Dermis microvascular lymphatic vessel endothelial cell (primary cell): ENCODE results near the gene SSBP4. TPM values are rescaled to one million over a fixed set of nuclear protein-coding genes. Genes with fewer than 3 reads are reported as not detected.

ENCODE experiments used
- DNase-seq, 2 donors: peaks; one replicate each; pipeline versions ENCODE4 v3.0.0 to v3.0.0-alpha.2; 2010; ENCODE audit warnings: low read depth in 2 of 2
- total RNA-seq: library from RNA; depleted of rRNA; stranded (reverse); fragments of >200 nt; gene quantifications from 2 replicates; pipeline ENCODE4 v1.2.1, GENCODE V29; 2014

The SSBP4 gene
- total RNA-seq, 1 donor from 2014 or later = 33.9 TPM

DNA sequence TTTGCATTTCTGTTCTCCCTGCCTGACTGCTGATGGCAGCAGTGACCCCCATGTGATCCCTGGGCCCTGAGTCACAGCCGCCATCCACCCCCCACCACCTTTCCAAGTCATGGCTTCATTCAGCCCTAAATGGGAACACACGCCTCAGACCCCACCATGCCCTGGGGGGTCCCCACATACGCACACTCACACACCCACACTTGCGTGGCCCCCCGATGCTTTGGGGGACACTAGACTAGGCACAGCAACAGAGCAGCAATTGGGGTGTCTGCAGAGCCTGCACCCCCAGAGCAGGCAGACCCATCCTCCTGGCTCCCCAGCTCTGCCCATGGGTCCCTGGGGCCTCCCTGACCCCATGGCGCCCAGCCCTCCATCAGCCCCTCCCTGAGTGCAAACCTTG is 24.2 kb downstream of the SSBP4 start:
- no peak for DNase-seq

DNA sequence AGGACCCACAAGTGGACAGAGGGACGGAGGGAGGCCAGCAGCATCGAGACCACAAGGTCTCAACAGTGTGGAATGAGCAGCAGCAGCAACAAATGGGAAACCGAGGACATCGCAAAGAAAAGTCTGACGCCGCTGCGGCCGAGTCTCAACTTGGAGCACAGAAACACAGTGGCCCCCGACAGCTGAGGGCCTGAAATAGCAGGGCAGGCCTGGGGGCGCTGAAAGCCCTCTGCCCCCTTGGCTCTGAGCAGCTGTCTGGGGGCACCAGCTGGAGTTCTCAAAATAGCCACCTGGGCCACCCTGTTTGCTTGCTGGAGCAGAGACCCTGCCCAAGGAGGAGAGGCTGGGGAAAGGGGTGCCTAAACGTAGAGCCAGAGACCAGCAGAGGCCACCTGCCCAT is 24.6 kb downstream of the SSBP4 start:
- DNase-seq = no peak

DNA sequence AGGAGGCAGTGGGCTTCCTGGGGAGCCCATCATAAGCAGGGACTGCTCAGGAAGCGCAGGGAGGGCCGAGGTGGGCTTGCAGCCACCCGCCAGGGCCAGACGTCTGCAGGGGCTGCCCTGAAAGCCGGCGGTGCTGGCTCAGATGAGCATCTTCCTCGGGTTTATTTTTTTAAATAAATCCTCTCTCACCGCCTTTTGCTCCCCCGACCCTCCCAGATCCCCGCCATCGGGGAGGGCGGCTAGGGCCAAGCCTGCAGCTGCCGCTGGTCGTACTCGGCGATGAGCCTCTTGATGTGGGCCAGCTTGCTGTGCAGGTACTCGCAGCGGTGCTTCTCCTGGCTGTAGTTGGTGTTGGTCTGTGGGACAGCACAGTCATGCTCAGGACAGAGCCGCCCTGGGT is 25.3 kb downstream of the SSBP4 start:
- no peak for DNase-seq

DNA sequence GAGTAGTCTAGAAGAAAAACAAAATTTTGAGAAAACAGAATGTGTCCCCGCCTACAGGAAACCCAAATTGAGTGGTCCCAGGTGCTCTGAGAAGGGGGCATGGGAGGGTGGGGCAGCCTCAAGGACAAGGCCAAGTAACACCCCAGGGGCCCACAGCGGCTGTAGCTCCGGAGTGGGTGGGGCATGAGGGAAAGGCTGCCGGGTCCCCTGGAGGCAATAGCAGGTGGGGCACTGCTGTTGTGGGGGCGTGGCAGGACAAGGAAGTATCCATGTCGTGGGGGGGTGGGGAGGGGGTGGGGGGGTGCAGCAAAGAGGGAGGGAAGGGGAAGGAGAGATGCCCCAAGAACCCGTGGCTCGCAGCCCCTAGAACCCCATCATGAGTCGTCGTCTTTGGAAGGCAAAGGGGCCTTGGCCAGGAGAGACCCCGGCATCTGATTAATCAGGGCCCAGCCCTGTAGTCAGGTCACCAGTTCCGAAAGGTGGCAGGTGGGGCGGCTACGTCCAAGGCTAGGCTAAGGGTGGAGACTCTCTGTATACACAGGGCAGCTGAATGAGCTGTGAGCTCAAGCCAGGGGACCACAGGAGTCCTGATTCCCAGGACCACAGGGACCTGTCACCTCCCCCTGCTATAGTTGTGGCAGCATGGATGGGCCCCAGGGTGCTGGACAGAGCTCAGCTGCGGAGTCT is 26.2 kb downstream of the SSBP4 start:
- no peak for DNase-seq

DNA sequence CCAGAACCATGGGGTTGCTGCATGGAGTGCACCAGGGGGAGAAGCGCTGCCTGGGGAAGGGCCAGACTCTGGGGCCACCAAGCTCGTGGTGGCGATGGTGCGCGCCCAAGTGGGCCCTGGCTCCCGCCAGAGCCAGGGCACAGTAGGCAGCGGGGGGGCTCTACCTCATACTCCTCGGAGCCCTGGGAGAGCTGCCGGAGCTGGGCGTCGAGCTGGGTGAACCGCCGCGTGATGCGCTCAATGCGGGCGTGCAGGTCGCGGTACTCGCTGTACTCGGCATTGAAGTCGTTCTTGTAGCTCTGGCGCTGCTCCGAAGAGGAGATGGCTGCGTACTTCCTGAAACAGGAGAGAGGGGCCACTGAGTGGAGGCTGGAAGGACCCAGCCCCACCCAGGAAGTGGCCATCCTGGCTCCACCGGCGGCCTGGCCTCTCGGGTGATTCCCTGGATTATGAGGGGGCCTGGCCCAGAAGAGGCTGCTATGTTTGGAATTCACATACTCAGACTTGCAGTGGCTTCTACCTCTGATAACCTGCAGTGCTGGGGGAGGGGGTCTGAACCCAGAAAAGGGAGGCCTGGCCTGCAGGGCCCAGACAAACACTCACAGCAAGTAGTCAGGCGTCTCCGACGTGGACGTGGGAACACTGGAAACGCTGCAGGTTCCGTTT is 27.1 kb downstream of the SSBP4 start:
- no peak for DNase-seq

DNA sequence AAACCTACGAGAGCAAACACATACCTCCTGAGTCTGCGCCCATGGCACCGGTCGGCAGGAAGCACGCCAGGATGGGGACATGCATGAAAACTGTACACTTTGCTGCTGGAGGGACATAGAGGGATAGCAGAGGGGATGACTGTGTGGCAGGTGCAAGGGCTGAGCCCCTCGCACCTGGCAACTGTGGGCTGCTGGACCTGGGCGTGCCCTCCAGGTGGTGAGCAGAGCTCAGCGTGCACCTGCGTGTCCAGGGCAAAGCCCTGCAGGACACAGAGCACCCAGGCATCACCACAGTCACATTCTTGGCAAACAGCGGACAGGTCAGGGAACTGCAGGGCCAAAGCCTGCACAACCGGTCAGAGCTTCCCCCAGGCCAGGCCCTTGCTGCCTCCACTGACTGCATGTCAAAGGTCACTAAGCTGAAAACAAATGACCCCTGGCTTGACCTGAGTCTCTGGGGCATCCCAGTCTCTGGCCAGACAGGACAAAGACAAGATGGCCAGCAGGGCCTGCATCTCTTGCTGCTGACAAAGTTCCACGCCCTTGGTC is 27.7 kb downstream of the SSBP4 start:
- DNase-seq = no peak

DNA sequence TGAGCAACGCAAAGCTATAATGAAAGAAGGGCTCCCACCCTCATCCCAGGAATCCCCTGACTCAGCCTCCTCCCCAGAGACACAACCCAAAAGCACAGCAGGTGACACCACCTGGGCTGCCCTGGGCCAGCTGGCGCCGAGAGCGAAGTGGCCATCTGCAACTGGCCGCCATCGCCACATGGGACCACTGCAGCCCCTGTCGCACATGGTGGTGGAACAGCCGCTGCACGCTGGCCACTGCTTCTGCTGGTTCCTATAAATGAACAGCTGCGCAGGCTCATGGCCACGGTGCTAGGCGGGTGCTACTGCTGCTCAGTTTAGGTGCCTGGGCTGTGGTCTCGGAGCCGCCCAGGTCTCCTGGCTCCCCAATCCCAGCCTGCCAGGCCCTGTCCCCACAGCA is 30.4 kb downstream of the SSBP4 start:
- DNase-seq = no peak

DNA sequence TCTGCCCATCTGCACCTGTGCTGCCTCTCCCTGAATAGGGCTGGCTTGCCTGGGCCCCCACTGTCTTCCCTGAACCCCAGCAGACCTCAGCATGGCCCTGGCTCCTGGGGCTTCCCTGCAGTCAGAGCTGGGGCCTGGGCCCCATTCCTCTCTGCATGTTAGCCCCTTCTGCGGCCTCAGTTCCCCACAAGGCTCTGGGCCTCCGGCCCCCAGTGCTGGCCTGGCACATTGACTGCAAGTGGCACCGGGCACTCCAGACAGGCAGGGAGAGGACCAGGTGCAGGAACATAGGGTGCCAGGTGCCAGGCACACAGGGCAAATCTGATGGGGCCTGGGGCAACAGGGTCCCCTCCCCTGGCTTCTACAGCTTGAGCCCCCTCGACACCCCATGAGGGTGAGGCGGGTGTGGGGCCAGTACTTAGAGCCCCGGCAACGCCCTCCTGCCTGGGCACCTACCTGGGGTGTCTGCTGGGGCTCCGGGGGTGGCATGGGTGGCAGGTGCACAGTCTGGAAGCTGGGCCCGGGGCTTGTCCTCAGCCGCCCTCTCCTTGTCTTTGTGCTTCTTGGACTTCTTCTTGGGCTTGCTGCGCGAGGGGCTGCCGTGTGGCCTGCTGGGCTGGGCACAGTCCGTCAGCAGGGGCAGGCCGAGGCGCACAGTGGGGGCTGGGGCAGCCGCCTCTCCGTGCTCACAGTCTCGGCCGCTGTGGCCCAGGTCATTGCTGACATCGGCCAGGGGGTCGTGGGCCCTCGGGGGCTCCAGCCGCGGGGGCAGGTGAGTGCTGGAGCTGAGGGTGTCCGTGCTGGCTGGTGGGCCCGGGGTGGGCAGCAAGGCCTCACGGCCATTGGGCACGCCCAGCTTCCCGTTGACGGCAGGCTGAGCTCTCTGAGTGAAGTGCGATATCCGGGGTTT is 31.1 kb downstream of the SSBP4 start:
- no peak for DNase-seq

DNA sequence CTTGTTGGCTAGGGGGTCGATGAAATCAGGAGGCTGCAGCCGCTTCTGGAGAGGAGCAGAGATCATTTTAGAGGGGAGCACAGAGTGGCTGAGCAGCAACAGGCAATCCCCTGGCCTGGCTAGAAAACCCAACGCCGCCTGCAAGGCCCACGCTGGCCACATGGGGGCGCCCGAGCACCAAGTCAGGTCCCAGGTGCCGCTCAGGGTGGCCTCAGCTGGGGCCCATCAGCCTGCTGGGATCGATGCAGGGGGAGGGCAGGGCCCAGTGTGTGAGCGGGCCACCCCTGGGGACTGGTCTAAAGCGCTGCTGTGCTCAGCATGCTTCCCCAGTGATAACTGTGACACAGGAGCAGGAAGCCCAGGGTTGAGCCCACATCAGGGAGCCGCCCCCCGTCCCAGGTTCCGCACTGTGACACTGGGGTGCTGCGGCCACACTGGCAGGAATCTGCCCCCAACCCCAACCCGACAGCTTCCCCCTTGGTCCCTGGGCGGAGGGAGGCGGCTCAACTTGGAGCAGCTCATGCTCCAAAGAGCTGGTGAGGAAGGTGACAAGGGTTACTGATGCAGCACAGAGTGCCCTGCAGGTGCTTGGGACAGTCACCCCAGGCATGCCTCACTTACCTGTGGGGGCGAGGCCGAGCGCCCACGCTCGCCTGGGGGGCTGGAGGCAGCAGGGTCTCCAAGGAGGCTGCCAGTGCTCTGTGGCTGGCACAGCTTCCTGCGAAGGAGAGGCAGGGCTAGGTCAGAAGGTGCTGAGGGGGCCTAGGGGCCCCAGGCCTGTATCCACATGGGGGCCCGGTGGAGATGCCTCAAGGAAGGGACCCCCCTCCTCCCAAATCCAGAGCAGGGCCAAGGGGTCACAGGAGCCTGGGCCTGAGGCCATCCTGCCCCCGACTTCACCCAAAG is 32.0 kb downstream of the SSBP4 start:
- DNase-seq = peak in 1 of 2 donors; percentile 63

DNA sequence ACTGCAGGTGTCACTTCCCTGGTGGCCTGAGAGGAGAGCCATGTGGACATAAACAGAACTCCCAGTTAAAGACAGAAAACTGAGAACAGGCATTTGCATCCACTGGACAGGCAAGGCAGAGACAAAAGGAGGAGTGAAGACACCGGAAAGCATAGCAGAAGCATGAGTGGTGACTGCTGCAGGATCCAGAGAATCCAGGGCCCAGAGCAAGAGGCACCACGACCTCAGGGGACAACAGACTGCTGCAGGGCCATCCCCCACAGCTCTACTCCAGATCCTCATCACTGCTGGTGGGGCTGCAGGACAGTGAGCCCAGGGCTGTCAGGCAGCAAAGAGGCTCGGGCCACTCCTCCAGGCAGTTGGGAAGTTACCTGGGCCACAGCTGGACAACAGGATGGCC is 33.2 kb downstream of the SSBP4 start:
- no peak for DNase-seq

DNA sequence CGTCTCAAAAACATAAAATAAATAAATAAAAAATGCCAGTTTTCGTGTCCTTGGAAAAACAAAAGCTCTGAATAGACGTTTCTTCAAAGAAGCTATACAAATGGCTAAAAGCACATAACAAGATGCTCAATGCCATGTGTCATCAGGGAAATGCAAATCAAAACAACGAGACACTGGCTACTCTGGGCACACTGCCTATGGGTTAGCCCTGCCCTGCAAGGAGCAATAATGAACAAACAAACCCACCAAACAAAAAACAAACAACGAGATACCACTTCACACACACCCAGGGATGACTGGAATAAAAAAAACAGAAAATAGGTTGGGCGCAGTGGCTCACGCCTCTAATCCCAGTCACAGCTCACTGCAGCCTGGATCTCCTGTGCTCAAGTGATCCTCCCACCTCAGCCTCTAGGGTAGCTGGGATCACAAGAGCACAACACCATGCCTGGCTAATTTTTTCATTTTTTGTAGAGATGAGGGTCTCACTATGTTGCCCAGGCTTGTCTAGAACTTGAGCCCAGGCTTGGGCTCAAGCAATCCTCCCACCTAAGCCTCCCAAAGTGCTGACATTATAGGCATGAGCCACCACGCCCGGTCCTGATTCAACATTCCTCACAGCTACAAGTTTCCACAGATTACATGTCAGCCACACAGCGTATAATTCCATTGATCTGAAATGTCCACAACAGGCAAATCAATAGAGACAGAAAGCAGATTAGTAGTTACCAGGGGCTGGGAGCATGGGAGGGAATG is 34.2 kb downstream of the SSBP4 start:
- DNase-seq = no peak

DNA sequence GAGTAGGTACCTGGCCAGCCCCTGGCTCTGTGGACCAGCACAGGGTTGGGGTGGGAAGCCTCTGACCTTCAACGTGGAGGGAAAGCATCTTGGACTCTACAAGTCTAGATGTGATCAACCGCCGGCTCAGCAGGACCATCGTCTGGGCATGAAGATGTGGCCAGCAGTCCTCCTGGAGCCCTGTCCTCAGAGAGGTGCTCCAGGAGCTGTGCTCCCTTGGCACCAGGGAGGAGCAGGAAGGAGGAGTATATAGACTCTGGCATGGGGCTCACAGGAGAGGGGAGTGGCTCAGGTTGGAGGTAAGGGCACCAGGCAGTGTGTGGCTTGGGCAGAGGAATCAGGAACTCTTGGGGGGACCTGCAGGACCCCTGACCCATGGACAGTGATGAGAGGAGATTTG is 37.1 kb downstream of the SSBP4 start:
- no peak for DNase-seq

DNA sequence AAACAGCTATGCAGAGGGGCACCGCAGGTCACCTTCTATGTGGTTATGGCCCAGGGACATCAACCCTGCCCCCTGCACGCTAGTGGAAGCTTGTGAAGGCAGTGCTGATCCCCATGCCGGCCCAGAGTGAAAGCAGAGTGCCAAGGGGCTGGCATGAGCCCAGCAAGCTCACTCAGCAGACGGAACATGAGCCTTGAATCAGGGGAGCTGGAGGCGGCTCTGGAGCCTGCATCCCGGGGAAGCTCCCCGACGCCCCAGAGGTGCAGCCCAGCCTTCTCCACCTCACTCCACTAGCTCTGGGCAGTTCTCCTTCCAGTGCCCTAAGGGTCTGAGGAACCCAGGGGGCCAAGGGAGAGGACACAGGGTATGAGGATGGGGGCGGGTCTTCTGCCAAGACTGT is 37.8 kb downstream of the SSBP4 start:
- no peak for DNase-seq

DNA sequence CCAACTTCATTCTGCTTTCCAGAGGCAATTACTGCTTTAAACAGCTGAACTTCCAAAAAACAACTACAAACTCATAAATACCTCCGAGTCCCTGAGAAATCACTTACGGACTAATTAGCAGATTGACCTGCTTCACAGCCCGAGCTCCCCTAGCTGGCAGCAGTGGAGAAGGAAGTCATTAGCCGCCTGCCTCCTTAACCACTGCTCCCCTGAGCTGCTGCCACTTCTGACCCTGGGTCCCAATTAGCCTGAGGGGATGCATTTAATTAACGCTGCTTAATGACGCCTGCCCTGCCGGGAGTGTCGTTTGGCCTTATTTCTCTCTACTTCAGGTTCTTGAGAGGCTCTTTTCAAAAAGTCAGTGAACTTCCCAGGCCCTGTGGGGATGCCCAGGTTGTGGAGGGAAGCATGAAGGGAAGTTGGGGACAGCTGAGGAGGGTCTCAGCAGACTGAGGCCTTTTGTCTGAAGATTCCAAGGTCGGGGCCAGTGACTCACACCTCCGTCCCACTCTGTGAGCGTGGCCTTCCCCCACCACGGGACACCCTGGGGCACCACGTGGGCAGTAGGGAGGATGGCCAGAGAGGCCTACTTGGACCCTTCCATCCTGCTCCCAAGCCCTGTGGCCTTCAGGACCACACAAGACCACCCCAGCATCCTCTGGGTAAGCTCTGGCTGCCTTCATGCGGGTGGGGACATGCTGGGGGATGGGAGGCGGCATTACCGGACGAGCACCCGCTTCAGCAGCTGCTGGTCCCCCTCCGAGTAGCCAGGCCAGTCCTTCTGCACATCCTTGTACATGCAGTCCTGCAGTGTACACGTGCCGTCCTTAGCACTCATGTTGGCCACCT is 38.5 kb downstream of the SSBP4 start:
- DNase-seq = no peak

DNA sequence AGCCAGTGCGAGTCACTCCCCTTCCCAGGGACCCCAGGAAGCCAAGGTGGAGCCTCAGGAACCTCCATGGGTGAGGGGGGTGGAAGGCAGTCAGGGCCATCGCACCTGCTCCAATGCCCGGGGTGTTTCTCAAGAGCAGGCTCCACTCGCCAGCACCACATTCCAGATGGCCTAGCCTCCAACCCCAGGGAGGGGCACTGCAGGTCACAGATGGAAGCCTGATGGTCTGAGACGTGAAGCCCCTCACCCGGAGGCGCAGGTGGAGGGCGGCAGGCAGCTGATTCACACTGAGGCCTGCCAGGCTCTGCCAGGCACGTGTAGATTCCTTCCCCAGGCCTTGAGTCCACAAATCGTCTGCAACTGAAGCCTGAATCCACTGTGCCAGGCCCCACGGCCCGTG is 41.7 kb downstream of the SSBP4 start:
- DNase-seq = no peak

DNA sequence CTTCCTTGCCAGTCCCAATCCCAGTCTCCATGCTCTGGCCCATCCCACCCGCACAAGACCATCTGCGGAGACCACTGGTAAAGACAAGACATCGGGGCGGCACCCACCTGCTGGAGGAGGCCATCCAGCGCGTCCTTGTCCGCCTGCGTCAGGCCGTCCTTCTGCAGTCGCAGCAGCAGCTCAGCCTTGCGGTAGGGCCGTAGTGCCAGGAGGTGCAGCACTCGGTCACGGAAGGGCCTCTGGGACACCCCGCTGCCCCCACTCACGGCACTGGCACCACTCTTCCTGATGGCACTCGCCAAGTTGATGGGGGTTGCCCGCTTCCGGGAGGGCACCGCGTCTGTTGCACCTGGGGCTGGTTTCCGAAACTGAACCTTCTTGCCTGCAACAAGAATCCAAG is 42.3 kb downstream of the SSBP4 start:
- DNase-seq = no peak

DNA sequence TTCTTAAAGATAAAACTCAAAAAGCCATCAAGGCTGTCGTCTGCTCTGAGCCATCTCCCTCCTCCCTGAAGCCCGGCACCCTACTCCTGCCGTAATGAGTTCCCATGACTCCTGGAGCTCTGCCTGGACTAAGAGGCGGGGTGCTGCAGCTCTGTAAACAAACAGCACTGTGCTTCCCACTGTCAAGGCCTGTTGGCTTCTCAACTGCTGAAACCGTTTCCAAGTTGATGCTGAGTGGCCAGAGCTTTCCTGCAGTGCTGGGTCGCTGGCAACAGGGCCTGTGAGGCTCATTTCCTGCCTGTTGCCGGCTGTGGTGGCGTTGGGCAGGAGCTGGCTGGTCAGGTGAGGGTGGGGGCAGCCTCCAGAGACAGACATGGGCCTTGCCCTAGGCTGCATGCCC is 45.4 kb downstream of the SSBP4 start:
- DNase-seq = peak; percentile 75 to 85

DNA sequence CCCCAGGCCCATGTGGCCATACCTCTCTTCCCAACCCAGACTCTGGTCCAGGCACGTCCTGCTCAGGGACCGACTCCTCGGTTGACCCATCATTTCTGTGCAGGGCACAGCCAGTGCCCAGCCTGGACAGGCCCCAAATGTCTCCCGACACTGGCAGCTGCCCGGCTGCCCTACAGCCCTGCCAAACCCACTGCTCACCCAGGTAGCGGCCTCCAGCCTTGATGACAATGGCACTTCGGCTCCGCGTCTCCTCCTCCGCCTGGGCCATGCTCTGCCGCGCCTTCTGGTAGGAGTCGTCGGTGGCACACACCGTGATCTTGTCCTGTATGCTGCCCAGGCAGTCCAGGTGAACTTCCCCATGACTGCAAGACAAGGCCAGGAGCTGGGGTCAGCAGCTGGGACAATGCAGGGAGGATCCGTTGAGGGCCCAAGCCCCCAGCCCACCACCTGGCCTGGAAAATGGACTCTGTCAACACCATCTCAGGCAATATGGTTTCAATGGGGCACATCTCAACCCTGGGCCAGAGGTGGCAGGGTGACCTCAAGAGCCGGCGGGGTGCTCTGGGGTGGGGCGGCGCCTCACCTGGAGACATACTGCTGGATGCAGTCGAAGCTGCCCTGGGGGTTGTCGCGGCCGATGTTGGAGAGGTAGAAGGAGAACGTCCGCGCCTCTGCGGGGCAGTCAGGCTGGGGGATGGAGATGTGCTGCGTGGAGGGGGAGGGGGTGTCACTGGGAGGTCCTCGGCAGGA is 46.2 kb downstream of the SSBP4 start:
- DNase-seq = no peak

DNA sequence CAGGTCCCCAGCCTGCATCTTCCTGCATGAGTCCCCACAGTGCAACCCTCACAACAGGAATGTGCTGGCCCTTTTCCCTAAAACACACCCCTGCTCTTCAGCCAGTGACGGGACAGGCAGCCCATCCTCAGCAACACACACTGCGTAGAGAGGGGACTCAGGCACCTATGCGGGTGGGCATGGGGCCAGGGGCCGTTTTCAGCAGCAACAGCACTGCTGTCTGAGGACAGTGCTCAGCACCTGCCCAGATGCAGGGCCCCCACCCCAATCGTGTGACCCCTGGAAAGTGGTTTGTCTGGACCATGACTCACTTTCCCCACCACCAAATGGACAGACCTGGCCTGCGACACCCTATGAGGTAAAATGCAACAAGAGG is 46.8 kb downstream of the SSBP4 start:
- no peak for DNase-seq
